ENCODE data around the gene ROBO2.

DNA sequence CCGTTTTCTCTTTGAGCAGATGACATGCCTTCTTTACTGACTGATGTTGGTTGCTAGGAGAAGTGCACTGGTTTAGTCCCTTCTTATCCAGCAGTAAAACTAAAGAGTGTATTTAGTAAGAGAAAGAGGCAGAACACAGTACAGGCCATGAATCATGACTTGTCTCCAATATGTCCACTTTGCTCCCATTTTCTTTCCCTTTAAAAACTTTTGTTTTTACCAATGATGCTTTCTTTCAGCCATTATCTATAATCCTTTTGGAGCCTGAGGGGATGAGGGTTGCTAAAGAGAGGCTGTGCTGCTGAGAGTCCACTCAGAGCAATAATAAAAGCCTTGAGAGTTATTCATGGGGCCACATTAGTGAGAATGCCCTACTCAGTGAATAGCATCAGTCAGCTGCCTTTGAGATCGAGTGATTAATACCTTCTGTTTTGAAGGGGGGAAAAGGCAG lies 12.2 kb downstream of the ROBO2 start:
- no peak for TF ChIP-seq BHLHE40 (IDR thresholded peaks at IDR 0.05; ENCODE audit: borderline replicate concordance)
- no peak for TF ChIP-seq FOXK2 (IDR thresholded peaks at IDR 0.05)
- TF ChIP-seq L3MBTL2 (conservative IDR thresholded peaks at IDR 0.05), result no peak
- TF ChIP-seq TARDBP (IDR thresholded peaks at IDR 0.05), result no peak
- TF ChIP-seq SP1 (IDR thresholded peaks at IDR 0.05), result no peak
- no peak for TF ChIP-seq NFRKB (IDR thresholded peaks at IDR 0.05)
- no peak for TF ChIP-seq FOXA1 (IDR thresholded peaks at IDR 0.05)
- TF ChIP-seq HDGF (IDR thresholded peaks at IDR 0.05; ENCODE audit: borderline replicate concordance), result no peak
- no peak for TF ChIP-seq FOXM1 (IDR thresholded peaks at IDR 0.05; ENCODE audit: borderline replicate concordance)
- no peak for TF ChIP-seq CTBP1 (IDR thresholded peaks at IDR 0.05; ENCODE audit: borderline replicate concordance)

Data from HEK293T (cell line).